GM12878 (cell line): ENCODE results near the gene MYBBP1A. TPM values are rescaled to one million over a fixed set of nuclear protein-coding genes. Genes with fewer than 3 reads are reported as not detected.

Experiments used
- EZH2 ChIP-seq: IDR thresholded peaks from 2 replicates; pipeline ENCODE4 v1.6.1; 2012; ENCODE audit warnings: low read depth, mild to moderate bottlenecking, control low read depth, inconsistent platforms, low read length, borderline replicate concordance; ENCODE audit not compliant: control insufficient read depth
- FOS ChIP-seq: IDR thresholded peaks from 3 replicates; pipeline ENCODE4 v1.6.1; 2011; ENCODE audit warnings: borderline replicate concordance; ENCODE audit not compliant: insufficient read length; ENCODE audit errors: extremely low read depth
- MXI1 ChIP-seq: fragments of 150-350 bp; IDR thresholded peaks from 2 replicates; pipeline ENCODE4 v1.6.1; 2011; ENCODE audit warnings: low read depth, mild to moderate bottlenecking, inconsistent platforms, low read length, improper control_type of control experiment
- NBN ChIP-seq: fragments of 450-650 bp; IDR thresholded peaks from 2 replicates; pipeline ENCODE4 v1.6.1; 2016
- NR2F1 ChIP-seq: fragments of 450-650 bp; conservative IDR thresholded peaks from 2 replicates; pipeline ENCODE4 v1.6.1; 2017; ENCODE audit warnings: mild to moderate bottlenecking
- POLR2AphosphoS5 ChIP-seq: IDR thresholded peaks from 2 replicates; pipeline ENCODE4 v1.6.1; 2011; ENCODE audit warnings: mild to moderate bottlenecking, low read length, inconsistent platforms
- SIN3A ChIP-seq: IDR thresholded peaks from 2 replicates; pipeline ENCODE4 v1.6.1; 2012; ENCODE audit warnings: low read depth, low read length, improper control_type of control experiment
- STAT3 ChIP-seq: IDR thresholded peaks from 2 replicates; pipeline ENCODE4 v1.6.1; 2011; ENCODE audit warnings: low read depth, low read length, improper control_type of control experiment
- SUZ12 ChIP-seq: fragments of 200-600 bp; sonication (generic); IDR thresholded peaks from one replicate; pipeline ENCODE4 v1.6.1; 2018; ENCODE audit warnings: antibody characterized with exemption, mild to moderate bottlenecking; ENCODE audit not compliant: unreplicated experiment
- ZNF274 ChIP-seq: IDR thresholded peaks from one replicate; pipeline ENCODE4 v1.8.0; 2011; ENCODE audit not compliant: insufficient read length, insufficient read depth
- polyA plus RNA-seq, 11 experiments: library from polyadenylated mRNA; depleted of rRNA in 4 of 11; unstranded in 6 of 11; stranded (reverse) in 5 of 11; fragments of >200 nt; fragmentation: Nextera tagmentation in 4 of 11; fragmentation: Illumina TruSeq in 1 of 11; extraction: Ambion mirVana in 4 of 11; extraction: Trizol in 1 of 11; gene quantifications; 1 replicate in 1 of 11; 2 replicates in 10 of 11; pipeline versions ENCODE4 v1.2.1 to v1.2.3, GENCODE V29; 2011 to 2016; ENCODE audit warnings: inconsistent platforms in 2 of 11, missing spikeins in 2 of 11, low read depth in 1 of 11
- total RNA-seq, 4 experiments: library from RNA; depleted of rRNA in 3 of 4; stranded (reverse); fragments of >200 nt in 3 of 4; fragmentation: Illumina TruSeq in 1 of 4; extraction: Trizol in 1 of 4; gene quantifications; 2 replicates each; pipeline versions ENCODE4 v1.2.1 to v1.2.3, GENCODE V29; 2013 to 2021
- TF ChIP-seq, protein P1 (sequence below): fragments of 450-650 bp; IDR thresholded peaks from 2 replicates; pipeline ENCODE4 v1.6.1; 2017; ENCODE audit warnings: mild to moderate bottlenecking, moderate library complexity
- TF ChIP-seq, protein P2 (sequence below): IDR thresholded peaks from 2 replicates; pipeline ENCODE4 v1.6.1; 2012; ENCODE audit warnings: low read depth, low read length, improper control_type of control experiment
- TF ChIP-seq, protein P3 (sequence below): IDR thresholded peaks from 2 replicates; pipeline ENCODE4 v1.6.1; 2011; ENCODE audit warnings: low read depth, mild to moderate bottlenecking, low read length, moderate library complexity, borderline replicate concordance; ENCODE audit errors: extremely low read depth

Gene MYBBP1A
- total and polyA plus RNA-seq, 10 of the 15 experiments (the other 5 are each of a cell fraction or from before 2014, with no cell fraction given) = 2.5 to 121 (median 71.6) TPM

DNA sequence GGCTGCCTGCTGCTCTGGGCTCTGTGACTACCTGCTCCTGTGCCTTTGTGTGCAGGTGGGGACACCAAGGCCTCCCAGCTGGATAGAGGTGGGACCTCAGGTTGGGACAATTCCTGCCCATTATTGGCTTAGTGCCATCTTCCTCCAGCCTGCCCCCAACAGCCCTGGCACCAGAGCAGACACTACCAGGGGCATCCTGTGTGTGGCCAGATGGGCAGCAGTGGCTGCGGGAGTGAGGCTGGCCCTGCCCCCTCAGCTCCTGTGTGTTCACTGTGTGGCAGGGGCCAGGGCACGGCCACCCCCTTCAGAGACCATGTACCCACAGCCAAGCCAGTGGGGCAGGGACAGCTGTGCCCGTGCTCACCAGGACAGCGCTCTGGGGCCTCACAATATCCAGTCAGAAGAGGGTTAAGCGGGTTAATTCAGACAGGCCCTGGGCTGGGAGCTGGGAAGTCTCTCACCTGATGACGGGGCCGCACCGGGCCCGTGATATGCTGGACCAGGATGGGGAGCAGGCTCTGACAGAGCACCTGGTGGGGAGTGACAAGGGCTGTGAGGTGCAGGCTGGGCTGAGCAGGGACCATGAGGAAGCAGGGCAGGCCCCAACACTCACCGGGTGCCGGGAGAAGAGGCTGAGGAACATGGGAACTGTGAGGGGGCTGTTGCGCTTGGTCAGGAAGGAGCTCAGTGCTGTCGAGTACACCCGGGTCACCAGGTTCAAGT, 13.0 kb downstream of the MYBBP1A start (continued):
- TF ChIP-seq, protein P1, sequence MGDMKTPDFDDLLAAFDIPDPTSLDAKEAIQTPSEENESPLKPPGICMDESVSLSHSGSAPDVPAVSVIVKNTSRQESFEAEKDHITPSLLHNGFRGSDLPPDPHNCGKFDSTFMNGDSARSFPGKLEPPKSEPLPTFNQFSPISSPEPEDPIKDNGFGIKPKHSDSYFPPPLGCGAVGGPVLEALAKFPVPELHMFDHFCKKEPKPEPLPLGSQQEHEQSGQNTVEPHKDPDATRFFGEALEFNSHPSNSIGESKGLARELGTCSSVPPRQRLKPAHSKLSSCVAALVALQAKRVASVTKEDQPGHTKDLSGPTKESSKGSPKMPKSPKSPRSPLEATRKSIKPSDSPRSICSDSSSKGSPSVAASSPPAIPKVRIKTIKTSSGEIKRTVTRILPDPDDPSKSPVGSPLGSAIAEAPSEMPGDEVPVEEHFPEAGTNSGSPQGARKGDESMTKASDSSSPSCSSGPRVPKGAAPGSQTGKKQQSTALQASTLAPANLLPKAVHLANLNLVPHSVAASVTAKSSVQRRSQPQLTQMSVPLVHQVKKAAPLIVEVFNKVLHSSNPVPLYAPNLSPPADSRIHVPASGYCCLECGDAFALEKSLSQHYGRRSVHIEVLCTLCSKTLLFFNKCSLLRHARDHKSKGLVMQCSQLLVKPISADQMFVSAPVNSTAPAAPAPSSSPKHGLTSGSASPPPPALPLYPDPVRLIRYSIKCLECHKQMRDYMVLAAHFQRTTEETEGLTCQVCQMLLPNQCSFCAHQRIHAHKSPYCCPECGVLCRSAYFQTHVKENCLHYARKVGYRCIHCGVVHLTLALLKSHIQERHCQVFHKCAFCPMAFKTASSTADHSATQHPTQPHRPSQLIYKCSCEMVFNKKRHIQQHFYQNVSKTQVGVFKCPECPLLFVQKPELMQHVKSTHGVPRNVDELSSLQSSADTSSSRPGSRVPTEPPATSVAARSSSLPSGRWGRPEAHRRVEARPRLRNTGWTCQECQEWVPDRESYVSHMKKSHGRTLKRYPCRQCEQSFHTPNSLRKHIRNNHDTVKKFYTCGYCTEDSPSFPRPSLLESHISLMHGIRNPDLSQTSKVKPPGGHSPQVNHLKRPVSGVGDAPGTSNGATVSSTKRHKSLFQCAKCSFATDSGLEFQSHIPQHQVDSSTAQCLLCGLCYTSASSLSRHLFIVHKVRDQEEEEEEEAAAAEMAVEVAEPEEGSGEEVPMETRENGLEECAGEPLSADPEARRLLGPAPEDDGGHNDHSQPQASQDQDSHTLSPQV = no peak
- TF ChIP-seq FOS (no peak), STAT3 (no peak), MXI1 (no peak), NR2F1 (no peak), POLR2AphosphoS5 (no peak), SIN3A (no peak), ZNF274 (no peak), EZH2 (no peak), SUZ12 (no peak), NBN (no peak)
- TF ChIP-seq, protein P2, sequence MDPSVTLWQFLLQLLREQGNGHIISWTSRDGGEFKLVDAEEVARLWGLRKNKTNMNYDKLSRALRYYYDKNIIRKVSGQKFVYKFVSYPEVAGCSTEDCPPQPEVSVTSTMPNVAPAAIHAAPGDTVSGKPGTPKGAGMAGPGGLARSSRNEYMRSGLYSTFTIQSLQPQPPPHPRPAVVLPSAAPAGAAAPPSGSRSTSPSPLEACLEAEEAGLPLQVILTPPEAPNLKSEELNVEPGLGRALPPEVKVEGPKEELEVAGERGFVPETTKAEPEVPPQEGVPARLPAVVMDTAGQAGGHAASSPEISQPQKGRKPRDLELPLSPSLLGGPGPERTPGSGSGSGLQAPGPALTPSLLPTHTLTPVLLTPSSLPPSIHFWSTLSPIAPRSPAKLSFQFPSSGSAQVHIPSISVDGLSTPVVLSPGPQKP = no peak
- TF ChIP-seq, protein P3, sequence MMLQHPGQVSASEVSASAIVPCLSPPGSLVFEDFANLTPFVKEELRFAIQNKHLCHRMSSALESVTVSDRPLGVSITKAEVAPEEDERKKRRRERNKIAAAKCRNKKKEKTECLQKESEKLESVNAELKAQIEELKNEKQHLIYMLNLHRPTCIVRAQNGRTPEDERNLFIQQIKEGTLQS = no peak
